IMR-90 (cell line): ENCODE data around the gene MT3. TPM values are rescaled to one million over a fixed set of nuclear protein-coding genes. Genes with fewer than 3 reads are reported as not detected.

ENCODE experiments used
- ATAC-seq: fragments of 200-7000 bp; cut with Tn5 transposase; 2 replicates; pipeline ENCODE4 v1.9.1; 2020; ENCODE audit warnings: low read depth, mild to moderate bottlenecking, moderate library complexity
- BruUV-seq: library from RNA; stranded (reverse); fragments of 400-500 nt; replicated peaks from 2 replicates; lab custom pipeline; 2021; lab: Mats Ljungman, UMichigan
- CTCF ChIA-PET: fragments of 300-600 bp; formaldehyde crosslinking; extraction: SDS; loops from one replicate; lab custom pipeline; 2021; ENCODE audit warnings: antibody characterized with exemption; lab: Yijun Ruan, JAX
- POLR2A ChIA-PET: fragments of 300-600 bp; sonication (Branson Sonifier 250); formaldehyde crosslinking; loops from one replicate; lab custom pipeline; 2022; ENCODE audit warnings: antibody characterized with exemption; ENCODE audit not compliant: unreplicated experiment; lab: Charles Lee
- DNase-seq: peaks from one replicate; pipeline ENCODE4 v3.0.0; 2013
- H2AFZ ChIP-seq: replicated peaks from 2 replicates; pipeline ENCODE3; 2013; ENCODE audit warnings: low read length, mild to moderate bottlenecking; ENCODE audit not compliant: poor library complexity
- H2AK5ac ChIP-seq: 2 replicates; pipeline ENCODE4 v1.6.1; 2013; ENCODE audit warnings: low read depth, low read length, inconsistent platforms
- H2AK9ac ChIP-seq: replicated peaks from 2 replicates; pipeline ENCODE3; 2013; ENCODE audit warnings: mild to moderate bottlenecking, low read depth, low read length, moderate library complexity; ENCODE audit not compliant: poor library complexity
- H2BK120ac ChIP-seq: 2 replicates; pipeline ENCODE4 v1.6.1; 2013; ENCODE audit warnings: low read depth, low read length, inconsistent platforms
- H2BK15ac ChIP-seq: 3 replicates; pipeline ENCODE4 v1.6.1; 2013; ENCODE audit warnings: low read depth, low read length, inconsistent platforms
- H2BK20ac ChIP-seq: 2 replicates; pipeline ENCODE4 v1.6.1; 2013; ENCODE audit warnings: low read depth, mild to moderate bottlenecking, inconsistent platforms, low read length, moderate library complexity
- H2BK5ac ChIP-seq: 2 replicates; pipeline ENCODE4 v1.6.1; 2013; ENCODE audit warnings: mild to moderate bottlenecking, low read depth, low read length, inconsistent platforms; ENCODE audit not compliant: poor library complexity, severe bottlenecking
- H3K14ac ChIP-seq: replicated peaks from 2 replicates; pipeline ENCODE4 v1.6.1; 2013; ENCODE audit warnings: low read depth, low read length, inconsistent platforms
- H3K18ac ChIP-seq: 2 replicates; pipeline ENCODE4 v1.6.1; 2013; ENCODE audit warnings: low read depth, low read length, control low read depth
- H3K23ac ChIP-seq: 2 replicates; pipeline ENCODE4 v1.6.1; 2013; ENCODE audit warnings: low read depth, low read length, inconsistent platforms
- H3K27ac ChIP-seq: 2 replicates; pipeline ENCODE4 v1.5.1; 2013; ENCODE audit warnings: mild to moderate bottlenecking, control low read depth, low read length; ENCODE audit not compliant: insufficient read depth
- H3K27me3 ChIP-seq: 2 replicates; pipeline ENCODE4 v1.6.1; 2013; ENCODE audit warnings: low read length; ENCODE audit not compliant: control insufficient read depth, insufficient read depth
- H3K36me3 ChIP-seq: 2 replicates; pipeline ENCODE4 v1.6.1; 2013; ENCODE audit warnings: low read length, mixed read lengths; ENCODE audit not compliant: control insufficient read depth, insufficient read depth
- H3K4ac ChIP-seq: 2 replicates; pipeline ENCODE4 v1.6.1; 2013; ENCODE audit warnings: low read depth, low read length, inconsistent platforms
- H3K4me1 ChIP-seq: 2 replicates; pipeline ENCODE4 v1.6.1; 2013; ENCODE audit warnings: low read length, mixed read lengths; ENCODE audit not compliant: control insufficient read depth, insufficient read depth
- H3K4me2 ChIP-seq: 2 replicates; pipeline ENCODE4 v1.6.1; 2013; ENCODE audit warnings: low read depth, mild to moderate bottlenecking, control low read depth, low read length, moderate library complexity
- H3K4me3 ChIP-seq: 2 replicates; pipeline ENCODE4 v1.5.1; 2013; ENCODE audit warnings: low read depth, mild to moderate bottlenecking, control low read depth, low read length, moderate library complexity; ENCODE audit not compliant: insufficient read depth
- H3K56ac ChIP-seq: 2 replicates; pipeline ENCODE4 v1.6.1; 2013; ENCODE audit warnings: low read length, inconsistent platforms; ENCODE audit not compliant: insufficient read depth; ENCODE audit errors: extremely low read depth
- H3K79me1 ChIP-seq, 2 experiments: 2 replicates each; pipeline ENCODE4 v1.6.1; 2013; ENCODE audit warnings: low read length in 2 of 2, inconsistent platforms in 1 of 2, low read depth in 1 of 2
- H3K9ac ChIP-seq: 2 replicates; pipeline ENCODE4 v1.6.1; 2013; ENCODE audit warnings: low read depth, low read length, control low read depth
- H3K9me1 ChIP-seq: 2 replicates; pipeline ENCODE4 v1.6.1; 2013; ENCODE audit warnings: low read length, inconsistent platforms; ENCODE audit not compliant: insufficient read depth
- H3K9me3 ChIP-seq: 2 replicates; pipeline ENCODE4 v1.6.1; 2013; ENCODE audit warnings: low read length; ENCODE audit not compliant: control insufficient read depth, insufficient read depth
- H4K20me1 ChIP-seq: 2 replicates; pipeline ENCODE4 v1.6.1; 2013; ENCODE audit warnings: low read length, inconsistent platforms; ENCODE audit not compliant: insufficient read depth
- H4K5ac ChIP-seq: 2 replicates; pipeline ENCODE4 v1.6.1; 2013; ENCODE audit warnings: mild to moderate bottlenecking, low read depth, low read length, control low read depth
- H4K8ac ChIP-seq, 2 experiments: 2 replicates each; pipeline ENCODE4 v1.6.1; 2013; ENCODE audit warnings: low read depth in 2 of 2, low read length in 2 of 2, control low read depth in 1 of 2, inconsistent platforms in 1 of 2
- H4K91ac ChIP-seq: 2 replicates; pipeline ENCODE4 v1.6.1; 2013; ENCODE audit warnings: low read depth, low read length, inconsistent platforms; ENCODE audit not compliant: insufficient read depth
- ELK1 ChIP-seq: fragments of 150-350 bp; IDR thresholded peaks from 2 replicates; pipeline ENCODE4 v1.6.1; 2016; ENCODE audit warnings: low read depth, mild to moderate bottlenecking, low read length, moderate library complexity, borderline replicate concordance
- FOS ChIP-seq: fragments of 150-350 bp; IDR thresholded peaks from 2 replicates; pipeline ENCODE4 v1.6.1; 2016; ENCODE audit warnings: low read depth, low read length
- MAFK ChIP-seq: IDR thresholded peaks from 2 replicates; pipeline ENCODE4 v1.6.1; 2012; ENCODE audit warnings: low read depth, low read length, improper control_type of control experiment
- MAZ ChIP-seq: IDR thresholded peaks from 2 replicates; pipeline ENCODE4 v1.6.1; 2012; ENCODE audit warnings: low read depth, mild to moderate bottlenecking, low read length, improper control_type of control experiment, moderate library complexity, borderline replicate concordance
- NFE2L2 ChIP-seq: fragments of 150-350 bp; IDR thresholded peaks from 2 replicates; pipeline ENCODE4 v1.6.1; 2016; ENCODE audit warnings: low read depth, mild to moderate bottlenecking, low read length
- POLR2A ChIP-seq: IDR thresholded peaks from 2 replicates; pipeline ENCODE4 v1.6.1; 2012; ENCODE audit warnings: mild to moderate bottlenecking, low read depth, low read length
- RAD21 ChIP-seq: IDR thresholded peaks from 2 replicates; pipeline ENCODE4 v1.6.1; 2012; ENCODE audit warnings: low read length, improper control_type of control experiment
- RCOR1 ChIP-seq: IDR thresholded peaks from 2 replicates; pipeline ENCODE4 v1.6.1; 2012; ENCODE audit warnings: mild to moderate bottlenecking, low read length, improper control_type of control experiment; ENCODE audit not compliant: insufficient replicate concordance
- RFX5 ChIP-seq: IDR thresholded peaks from 2 replicates; pipeline ENCODE4 v1.8.0; 2012; ENCODE audit warnings: low read depth, mild to moderate bottlenecking, low read length, moderate library complexity
- SMC3 ChIP-seq: fragments of 150-350 bp; IDR thresholded peaks from 2 replicates; pipeline ENCODE4 v1.6.1; 2016; ENCODE audit warnings: low read depth, mild to moderate bottlenecking, antibody characterized with exemption, low read length, moderate library complexity
- USF2 ChIP-seq: fragments of 150-350 bp; IDR thresholded peaks from 2 replicates; pipeline ENCODE4 v1.6.1; 2017; ENCODE audit warnings: mild to moderate bottlenecking, antibody characterized with exemption, low read length, low read depth
- WGBS, 2 experiments: methylation state at CpG; one replicate each; pipeline versions ENCODE4 v1.1.5 to v1.1.7; 2013; ENCODE audit warnings: missing lambda C conversion rate in 2 of 2; ENCODE audit not compliant: insufficient read length in 1 of 2; ENCODE audit errors: extremely low coverage in 2 of 2; 5-methylcytosine and 5-hydroxymethylcytosine counted together
- dilution Hi-C: fragments of 300-500 bp; cut with HindIII; formaldehyde crosslinking; loops from one replicate; pipeline ENCODE4 v1.14.3; 2018; ENCODE audit warnings: low sequenced_read_pairs; ENCODE audit not compliant: unreplicated experiment
- in situ Hi-C: fragments of 300-500 bp; cut with MboI; formaldehyde crosslinking; loops from 3 replicates; pipeline ENCODE4 v1.14.3; 2019; ENCODE audit warnings: low sequenced_read_pairs, inconsistent platforms, mixed read lengths
- intact Hi-C: fragments of 100-400 bp; cut with micrococcal nuclease; formaldehyde crosslinking; loops from 2 replicates; pipeline ENCODE4 v1.10.0; 2022
- polyA plus RNA-seq, 3 experiments: library from polyadenylated mRNA; depleted of rRNA; stranded (reverse); fragments of >200 nt; gene quantifications; 2 replicates each; pipeline ENCODE4 v1.2.3, GENCODE V29; 2012; ENCODE audit warnings: low replicate concordance in 1 of 3
- total RNA-seq: library from RNA; depleted of rRNA; stranded (reverse); fragments of >200 nt; gene quantifications from 2 replicates; pipeline ENCODE4 v1.2.3, GENCODE V29; 2012
- TF ChIP-seq, protein P1 (sequence below): conservative IDR thresholded peaks from 2 replicates; pipeline ENCODE4 v1.5.1; 2012; ENCODE audit warnings: mild to moderate bottlenecking, low read depth, low read length, improper control_type of control experiment

The MT3 gene
- total and polyA plus RNA-seq, 2 of the 4 experiments (the other 2 are of a cell fraction): 0.62 TPM; not detected in 1

DNA sequence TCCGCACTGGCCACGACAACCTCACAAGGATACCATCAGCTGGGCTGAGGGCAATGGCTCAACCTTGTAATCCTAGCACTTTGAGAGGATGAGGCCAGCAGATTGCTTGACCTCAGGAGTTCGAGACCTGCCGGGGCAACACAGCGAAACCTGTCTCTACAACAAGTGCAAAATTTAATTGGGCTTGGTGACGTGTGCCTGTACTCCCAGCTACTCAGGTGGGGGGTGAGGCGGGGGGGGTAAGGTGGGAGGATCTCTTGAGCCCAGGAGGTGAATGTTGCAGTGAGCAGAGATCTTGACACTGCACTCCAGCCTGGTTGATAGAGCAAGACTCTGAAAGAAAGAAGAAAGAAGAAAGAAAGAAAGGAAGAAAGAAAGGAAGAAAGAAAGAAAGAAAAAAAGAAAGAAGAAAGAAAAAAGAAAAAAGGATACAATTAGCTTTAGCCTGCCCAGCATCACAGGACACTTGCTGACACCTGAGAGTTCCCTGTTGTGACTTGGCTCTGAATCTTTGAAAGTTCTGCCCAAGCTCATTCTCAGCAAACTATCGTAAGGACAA, 31.1 kb downstream of the MT3 start:
- DNase-seq (no peak), ATAC-seq (no peak)
- WGBS, 2 experiments: 100% methylated on average over 2 of the region's 8 CpGs; no CpG with 5 or more reads in 1 of the 2 experiments
- Histone ChIP-seq H3K79me1 (peaks cover 3 to 21% of the 10 kb centered on the region in 2 experiments; a peak in 3 of 4 replicates), H3K4me3 (no peak overlapping the region), H2BK120ac (no peak overlapping the region), H4K91ac (no peak overlapping the region), H3K9me1 (peaks cover 13% of the 10 kb centered on the region), H4K5ac (no peak overlapping the region), H4K20me1 (no peaks in the 10 kb centered on the region), H3K9me3 (no peaks in the 10 kb centered on the region), H2BK20ac (no peak overlapping the region), H3K27me3 (no peaks in the 10 kb centered on the region), H4K8ac (no peak overlapping the region), H3K36me3 (no peaks in the 10 kb centered on the region), H3K4ac (0 out of 2 replicates have a peak overlapping the region, but pooled peaks have one; percentile 25), H2AFZ (no peak overlapping the region), H3K23ac (no peak overlapping the region), H2AK5ac (peak overlapping the region; percentile 36; the same call in 1 of the 2 replicates), H3K4me2 (no peak overlapping the region), H2BK15ac (no peak overlapping the region), H3K14ac (no peak overlapping the region), H2AK9ac (no peak overlapping the region), H3K18ac (no peak overlapping the region), H3K4me1 (peaks cover 16% of the 10 kb centered on the region), H3K27ac (no peak overlapping the region), H3K9ac (no peak overlapping the region), H3K56ac (no peak overlapping the region), H2BK5ac (no peak overlapping the region)
- dilution Hi-C loops (no loop called here), intact Hi-C loops (no loop called here), in situ Hi-C loops (no loop called here)
- TF ChIP-seq SMC3 (no peak), NFE2L2 (no peak), RAD21 (no peak), USF2 (no peak), MAFK (no peak), ELK1 (no peak), FOS (no peak), MAZ (no peak), RCOR1 (no peak), RFX5 (no peak), POLR2A (no peak)
- TF ChIP-seq, protein P1, sequence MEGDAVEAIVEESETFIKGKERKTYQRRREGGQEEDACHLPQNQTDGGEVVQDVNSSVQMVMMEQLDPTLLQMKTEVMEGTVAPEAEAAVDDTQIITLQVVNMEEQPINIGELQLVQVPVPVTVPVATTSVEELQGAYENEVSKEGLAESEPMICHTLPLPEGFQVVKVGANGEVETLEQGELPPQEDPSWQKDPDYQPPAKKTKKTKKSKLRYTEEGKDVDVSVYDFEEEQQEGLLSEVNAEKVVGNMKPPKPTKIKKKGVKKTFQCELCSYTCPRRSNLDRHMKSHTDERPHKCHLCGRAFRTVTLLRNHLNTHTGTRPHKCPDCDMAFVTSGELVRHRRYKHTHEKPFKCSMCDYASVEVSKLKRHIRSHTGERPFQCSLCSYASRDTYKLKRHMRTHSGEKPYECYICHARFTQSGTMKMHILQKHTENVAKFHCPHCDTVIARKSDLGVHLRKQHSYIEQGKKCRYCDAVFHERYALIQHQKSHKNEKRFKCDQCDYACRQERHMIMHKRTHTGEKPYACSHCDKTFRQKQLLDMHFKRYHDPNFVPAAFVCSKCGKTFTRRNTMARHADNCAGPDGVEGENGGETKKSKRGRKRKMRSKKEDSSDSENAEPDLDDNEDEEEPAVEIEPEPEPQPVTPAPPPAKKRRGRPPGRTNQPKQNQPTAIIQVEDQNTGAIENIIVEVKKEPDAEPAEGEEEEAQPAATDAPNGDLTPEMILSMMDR: no peak
- CTCF ChIA-PET: no interaction called here
- BruUV-seq: no TSS peak
- POLR2A ChIA-PET: no interaction called here
